HL-60 (cell line): ENCODE results near the gene IMMP2L.

Experiments
- DNase-seq, 2 experiments: peaks; one replicate each; pipeline ENCODE4 v3.0.0-alpha.2; 2010 to 2020; ENCODE audit warnings: low read depth in 1 of 2, low spot score in 1 of 2
- H3K27ac ChIP-seq: fragments of 250-450 bp; sonication (Bioruptor Pico); replicated peaks from 2 replicates; pipeline ENCODE4 v1.5.1; 2020; ENCODE audit warnings: mild to moderate bottlenecking, moderate library complexity
- H3K27me3 ChIP-seq: fragments of 250-450 bp; sonication (Bioruptor Pico); 2 replicates; pipeline ENCODE4 v1.5.1; 2021; ENCODE audit warnings: mild to moderate bottlenecking, moderate library complexity; ENCODE audit not compliant: insufficient read depth, poor library complexity, severe bottlenecking
- H3K4me3 ChIP-seq: replicated peaks from 2 replicates; pipeline ENCODE4 v1.5.1; 2011; ENCODE audit warnings: mild to moderate bottlenecking, control low read depth, low read length; ENCODE audit not compliant: insufficient read depth
- CTCF ChIP-seq: IDR thresholded peaks from one replicate; pipeline ENCODE4 v1.5.1; 2011; ENCODE audit warnings: low read length, control low read depth, inconsistent platforms; ENCODE audit not compliant: insufficient read depth
- GABPA ChIP-seq: IDR thresholded peaks from 2 replicates; pipeline ENCODE4 v1.6.1; 2012; ENCODE audit warnings: low read depth
- POLR2AphosphoS5 ChIP-seq: IDR thresholded peaks from 2 replicates; pipeline ENCODE4 v1.6.1; 2012; ENCODE audit warnings: low read depth
- SPI1 ChIP-seq: IDR thresholded peaks from 2 replicates; pipeline ENCODE4 v1.6.1; 2012; ENCODE audit warnings: low read depth, mild to moderate bottlenecking, borderline replicate concordance
- TF ChIP-seq, protein P1 (sequence below): IDR thresholded peaks from 2 replicates; pipeline ENCODE4 v1.6.1; 2012; ENCODE audit warnings: low read depth; ENCODE audit not compliant: insufficient replicate concordance

Gene IMMP2L

DNA sequence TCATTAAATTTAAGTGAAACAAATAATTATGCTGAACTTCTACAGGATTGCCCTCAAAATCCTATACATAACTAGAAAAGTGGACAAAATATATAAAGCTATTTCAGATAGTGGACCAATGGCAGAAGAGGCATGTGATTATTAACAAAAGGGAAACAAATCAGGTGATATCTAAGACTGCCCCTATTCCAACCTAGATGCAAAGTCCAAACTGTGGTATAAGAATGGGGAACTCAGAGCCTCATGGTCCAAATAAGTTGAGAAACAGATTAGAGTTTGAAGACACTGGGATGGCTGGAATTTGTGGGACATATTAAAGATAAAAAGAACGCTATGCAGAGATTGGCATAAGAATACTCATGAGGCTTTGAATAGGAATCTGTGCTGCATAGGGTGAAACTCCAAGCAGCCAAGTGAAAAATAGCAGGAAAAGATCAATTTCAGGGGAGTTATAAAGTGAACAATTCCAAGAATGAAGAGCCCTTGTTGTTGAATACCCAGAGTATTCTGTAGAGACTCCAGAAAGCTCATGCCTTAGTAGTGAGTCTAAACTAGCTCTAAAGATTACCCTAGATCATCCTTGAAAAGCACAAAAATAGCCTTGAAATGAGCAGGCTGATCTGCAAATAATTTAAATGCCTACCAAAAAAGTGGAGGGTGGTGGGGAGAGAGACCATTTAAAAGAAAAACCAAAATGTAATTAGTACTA lies 152.4 kb downstream of the IMMP2L start:
- H3K27me3 ChIP-seq: no peaks in the 10 kb centered on the region
- TF ChIP-seq POLR2AphosphoS5: no peak
- TF ChIP-seq GABPA: no peak
- TF ChIP-seq SPI1: no peak
- no peak for TF ChIP-seq CTCF
- TF ChIP-seq, protein P1, sequence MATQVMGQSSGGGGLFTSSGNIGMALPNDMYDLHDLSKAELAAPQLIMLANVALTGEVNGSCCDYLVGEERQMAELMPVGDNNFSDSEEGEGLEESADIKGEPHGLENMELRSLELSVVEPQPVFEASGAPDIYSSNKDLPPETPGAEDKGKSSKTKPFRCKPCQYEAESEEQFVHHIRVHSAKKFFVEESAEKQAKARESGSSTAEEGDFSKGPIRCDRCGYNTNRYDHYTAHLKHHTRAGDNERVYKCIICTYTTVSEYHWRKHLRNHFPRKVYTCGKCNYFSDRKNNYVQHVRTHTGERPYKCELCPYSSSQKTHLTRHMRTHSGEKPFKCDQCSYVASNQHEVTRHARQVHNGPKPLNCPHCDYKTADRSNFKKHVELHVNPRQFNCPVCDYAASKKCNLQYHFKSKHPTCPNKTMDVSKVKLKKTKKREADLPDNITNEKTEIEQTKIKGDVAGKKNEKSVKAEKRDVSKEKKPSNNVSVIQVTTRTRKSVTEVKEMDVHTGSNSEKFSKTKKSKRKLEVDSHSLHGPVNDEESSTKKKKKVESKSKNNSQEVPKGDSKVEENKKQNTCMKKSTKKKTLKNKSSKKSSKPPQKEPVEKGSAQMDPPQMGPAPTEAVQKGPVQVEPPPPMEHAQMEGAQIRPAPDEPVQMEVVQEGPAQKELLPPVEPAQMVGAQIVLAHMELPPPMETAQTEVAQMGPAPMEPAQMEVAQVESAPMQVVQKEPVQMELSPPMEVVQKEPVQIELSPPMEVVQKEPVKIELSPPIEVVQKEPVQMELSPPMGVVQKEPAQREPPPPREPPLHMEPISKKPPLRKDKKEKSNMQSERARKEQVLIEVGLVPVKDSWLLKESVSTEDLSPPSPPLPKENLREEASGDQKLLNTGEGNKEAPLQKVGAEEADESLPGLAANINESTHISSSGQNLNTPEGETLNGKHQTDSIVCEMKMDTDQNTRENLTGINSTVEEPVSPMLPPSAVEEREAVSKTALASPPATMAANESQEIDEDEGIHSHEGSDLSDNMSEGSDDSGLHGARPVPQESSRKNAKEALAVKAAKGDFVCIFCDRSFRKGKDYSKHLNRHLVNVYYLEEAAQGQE: no peak
- DNase-seq: no peak
- no peak overlapping the region for H3K27ac ChIP-seq
- H3K4me3 ChIP-seq: no peak overlapping the region

DNA sequence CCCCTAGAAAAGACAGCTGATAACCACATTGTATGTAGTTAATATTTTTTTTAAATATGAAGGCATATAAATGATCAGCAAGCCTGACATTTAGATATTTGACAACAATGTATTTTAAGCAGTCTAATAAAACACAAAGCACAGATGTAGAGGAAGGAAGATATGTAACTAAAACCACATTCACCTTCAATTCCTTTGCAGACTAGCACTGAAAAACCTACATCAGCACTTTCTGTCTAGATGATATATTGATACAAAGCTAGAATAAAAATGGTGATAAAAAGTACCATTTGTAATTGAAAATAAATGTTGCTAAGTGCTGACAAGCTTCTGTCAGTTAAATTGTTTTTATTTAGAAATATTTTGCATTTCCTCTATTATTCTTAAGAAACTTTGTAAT lies 153.6 kb downstream of the IMMP2L start:
- no peak for DNase-seq
- TF ChIP-seq SPI1 (no peak), GABPA (no peak), CTCF (no peak), POLR2AphosphoS5 (no peak)
- TF ChIP-seq, protein P1: no peak
- Histone ChIP-seq H3K27me3 (no peaks in the 10 kb centered on the region), H3K27ac (no peak overlapping the region), H3K4me3 (no peak overlapping the region)

DNA sequence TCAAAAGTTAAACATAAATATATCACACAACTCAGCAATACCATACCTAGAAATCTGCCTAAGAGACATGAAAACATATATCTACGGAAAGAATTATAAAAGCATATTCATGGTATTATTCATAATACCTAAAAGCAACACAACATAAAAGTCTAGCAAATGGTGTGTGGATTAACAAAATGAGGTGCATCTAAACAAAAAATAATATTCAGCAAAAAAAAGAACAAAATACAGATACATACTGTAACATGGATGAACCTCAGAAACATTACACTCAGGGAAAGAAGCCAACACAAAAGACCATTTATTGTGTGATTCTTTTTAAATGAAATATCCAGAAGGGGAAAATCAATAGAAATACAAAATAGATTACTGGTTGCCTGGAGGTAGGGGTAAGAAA lies 155.0 kb downstream of the IMMP2L start:
- TF ChIP-seq POLR2AphosphoS5 (no peak), SPI1 (no peak), CTCF (no peak), GABPA (no peak)
- TF ChIP-seq, protein P1: no peak
- Histone ChIP-seq H3K4me3 (no peak overlapping the region), H3K27me3 (no peaks in the 10 kb centered on the region), H3K27ac (no peak overlapping the region)
- no peak for DNase-seq
